ENCODE results near the gene CD99. TPM values are rescaled to one million over a fixed set of nuclear protein-coding genes. Genes with fewer than 3 reads are reported as not detected.

CD99 gene
- polyA plus RNA-seq, 1 donor (not counting 4 experiments of a cell fraction or from before 2014, with no cell fraction given), result 74.4 TPM

DNA sequence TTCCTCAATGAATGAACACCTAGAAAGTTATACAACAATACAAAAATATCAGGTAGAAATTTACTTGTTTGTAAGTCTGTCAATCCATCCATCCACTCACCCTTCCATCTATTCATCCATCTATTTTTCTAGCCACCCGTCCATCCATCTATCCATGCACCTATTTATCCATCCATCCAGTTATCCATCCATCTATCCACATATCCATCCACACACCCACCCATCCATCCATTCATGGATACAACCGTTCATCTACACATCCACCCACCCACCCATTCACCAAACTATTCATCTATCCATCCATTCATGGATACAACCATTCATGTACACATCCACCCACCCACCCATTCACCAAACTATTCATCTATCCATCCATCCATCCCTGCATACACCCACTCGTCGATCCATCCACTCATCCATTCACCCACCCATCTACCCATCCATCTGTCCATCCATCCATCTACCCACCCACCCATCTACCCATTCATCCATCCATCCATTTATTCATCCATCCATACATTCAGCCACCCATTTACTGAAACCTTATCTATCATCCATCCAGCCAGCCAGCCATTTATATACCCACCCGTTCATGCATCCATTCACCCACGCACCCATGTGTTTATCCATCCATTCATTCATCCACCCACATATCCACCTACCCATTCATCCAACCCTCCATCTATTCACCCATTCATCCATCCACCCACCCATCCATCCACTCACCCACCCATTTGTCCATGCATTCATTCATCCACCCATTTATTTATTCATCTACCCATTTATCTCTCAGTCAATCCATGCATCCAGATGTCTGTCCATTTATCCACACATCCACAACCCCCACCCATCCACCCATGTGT is 10.4 kb upstream of the CD99 start:
- DNase-seq (ENCODE audit: low read depth, low spot score), result no peak
- H3K27me3 ChIP-seq (ENCODE audit: control insufficient read depth, extremely low read depth, insufficient read depth, low read length), result no peaks in the 10 kb centered on the region
- H2AFZ ChIP-seq (ENCODE audit: control insufficient read depth, low read length), result no peak overlapping the region
- H3K79me2 ChIP-seq (ENCODE audit: control insufficient read depth, insufficient read depth, low read length), result no peaks in the 10 kb centered on the region
- H3K9me3 ChIP-seq (ENCODE audit: control insufficient read depth, low read depth, low read length), result no peaks in the 10 kb centered on the region
- TF ChIP-seq EZH2 (IDR thresholded peaks at IDR 0.05; ENCODE audit: low read length) (no peak), CTCF (optimal IDR thresholded peaks at IDR 0.05 in 1 of 3, IDR thresholded peaks at IDR 0.05 in 1 of 3, conservative IDR thresholded peaks at IDR 0.05 in 1 of 3; ENCODE audit: extremely low read depth in 1 of 3, insufficient read depth in 2 of 3, low read length in 3 of 3) (no peak)
- peaks cover 6% of the 10 kb centered on the region for H3K4me1 ChIP-seq (ENCODE audit: control insufficient read depth, extremely low read depth, insufficient read depth, low read length)
- H3K36me3 ChIP-seq (ENCODE audit: control insufficient read depth in 2 of 2, extremely low read depth in 1 of 2, insufficient read depth in 2 of 2, low read length in 2 of 2), result no peaks in the 10 kb centered on the region
- H3K9ac ChIP-seq (ENCODE audit: control insufficient read depth, extremely low read depth, insufficient read depth, low read length), result no peak overlapping the region
- H3K27ac ChIP-seq (ENCODE audit: control insufficient read depth, insufficient read depth, low read length), result no peak overlapping the region
- no peaks in the 10 kb centered on the region for H3K9me1 ChIP-seq (ENCODE audit: control insufficient read depth, extremely low read depth, insufficient read depth, low read length)
- no peak overlapping the region for H3K4me2 ChIP-seq (ENCODE audit: control insufficient read depth, extremely low read depth, insufficient read depth, low read depth, low read length)
- FAIRE-seq, result no peak
- no peaks in the 10 kb centered on the region for H4K20me1 ChIP-seq (ENCODE audit: control insufficient read depth, extremely low read depth, insufficient read depth, low read length)
- dilution Hi-C loops (cut with MboI; ENCODE audit: extremely low pct_ligation_motif_present, low sequenced_read_pairs), result no loop called here
- H3K4me3 ChIP-seq (ENCODE audit: control insufficient read depth in 2 of 3, extremely low read depth in 1 of 3, insufficient read depth in 2 of 3, low read depth in 1 of 3, low read length in 3 of 3), result no peak overlapping the region

GRCh38 chrX:2682565-2683177 is 8.4 kb upstream of the CD99 start:
- FAIRE-seq, result no peak
- no peaks in the 10 kb centered on the region for H3K36me3 ChIP-seq (ENCODE audit: control insufficient read depth in 2 of 2, extremely low read depth in 1 of 2, insufficient read depth in 2 of 2, low read length in 2 of 2)
- H3K4me1 ChIP-seq (ENCODE audit: control insufficient read depth, extremely low read depth, insufficient read depth, low read length), result peaks cover under 1% of the 10 kb centered on the region
- DNase-seq (ENCODE audit: low read depth, low spot score), result no peak
- no peak overlapping the region for H2AFZ ChIP-seq (ENCODE audit: control insufficient read depth, low read length)
- no peaks in the 10 kb centered on the region for H3K9me3 ChIP-seq (ENCODE audit: control insufficient read depth, low read depth, low read length)
- no peak overlapping the region for H3K4me3 ChIP-seq (ENCODE audit: control insufficient read depth in 2 of 3, extremely low read depth in 1 of 3, insufficient read depth in 2 of 3, low read depth in 1 of 3, low read length in 3 of 3)
- H3K9me1 ChIP-seq (ENCODE audit: control insufficient read depth, extremely low read depth, insufficient read depth, low read length), result no peaks in the 10 kb centered on the region
- no peak overlapping the region for H3K9ac ChIP-seq (ENCODE audit: control insufficient read depth, extremely low read depth, insufficient read depth, low read length)
- dilution Hi-C loops (cut with MboI; ENCODE audit: extremely low pct_ligation_motif_present, low sequenced_read_pairs), result no loop called here
- H3K79me2 ChIP-seq (ENCODE audit: control insufficient read depth, insufficient read depth, low read length), result no peaks in the 10 kb centered on the region
- H3K4me2 ChIP-seq (ENCODE audit: control insufficient read depth, extremely low read depth, insufficient read depth, low read depth, low read length), result no peak overlapping the region
- TF ChIP-seq EZH2 (IDR thresholded peaks at IDR 0.05; ENCODE audit: low read length), result no peak
- TF ChIP-seq CTCF (optimal IDR thresholded peaks at IDR 0.05 in 1 of 3, IDR thresholded peaks at IDR 0.05 in 1 of 3, conservative IDR thresholded peaks at IDR 0.05 in 1 of 3; ENCODE audit: extremely low read depth in 1 of 3, insufficient read depth in 2 of 3, low read length in 3 of 3), result no peak
- no peaks in the 10 kb centered on the region for H4K20me1 ChIP-seq (ENCODE audit: control insufficient read depth, extremely low read depth, insufficient read depth, low read length)
- H3K27ac ChIP-seq (ENCODE audit: control insufficient read depth, insufficient read depth, low read length), result no peak overlapping the region
- H3K27me3 ChIP-seq (ENCODE audit: control insufficient read depth, extremely low read depth, insufficient read depth, low read length), result no peaks in the 10 kb centered on the region
